H9 (cell line): Measurements from ENCODE around the gene GOLGA7B. TPM values are rescaled to one million over a fixed set of nuclear protein-coding genes. Genes with fewer than 3 reads are reported as not detected.
"Not testable (repeated sequence)": the region's sequence is repeated elsewhere in the genome, so short reads cannot be mapped to it uniquely, and the experiment has no call there.

Experiments
- DNase-seq: peaks from one replicate; pipeline ENCODE4 v3.0.0-alpha.2; 2017
- H2AFZ ChIP-seq: one replicate; pipeline ENCODE4 v1.6.1; 2013; ENCODE audit warnings: mild to moderate bottlenecking, low read length, control low read depth, moderate library complexity
- H2AK5ac ChIP-seq: 2 replicates; pipeline ENCODE4 v1.6.1; 2013; ENCODE audit warnings: low read length, control low read depth, mixed read lengths; ENCODE audit not compliant: insufficient read length
- H2BK120ac ChIP-seq: one replicate; pipeline ENCODE4 v1.6.1; 2013; ENCODE audit warnings: low read depth, mild to moderate bottlenecking, low read length, control low read depth, inconsistent platforms; ENCODE audit not compliant: poor library complexity, severe bottlenecking
- H2BK12ac ChIP-seq: 2 replicates; pipeline ENCODE4 v1.6.1; 2013; ENCODE audit warnings: low read length, control low read depth, mixed read lengths, low read depth; ENCODE audit not compliant: insufficient read length
- H2BK15ac ChIP-seq: 2 replicates; pipeline ENCODE4 v1.6.1; 2013; ENCODE audit warnings: low read depth, low read length, control low read depth
- H2BK20ac ChIP-seq: one replicate; pipeline ENCODE4 v1.6.1; 2013; ENCODE audit warnings: low read depth, mild to moderate bottlenecking, low read length, control low read depth, inconsistent platforms; ENCODE audit not compliant: poor library complexity, severe bottlenecking
- H2BK5ac ChIP-seq: 2 replicates; pipeline ENCODE4 v1.6.1; 2013; ENCODE audit warnings: low read length, control low read depth, mixed read lengths; ENCODE audit not compliant: insufficient read length
- H3K14ac ChIP-seq: 2 replicates; pipeline ENCODE4 v1.6.1; 2013; ENCODE audit warnings: low read length, control low read depth; ENCODE audit not compliant: insufficient read depth
- H3K18ac ChIP-seq: 2 replicates; pipeline ENCODE4 v1.6.1; 2013; ENCODE audit warnings: low read depth, mild to moderate bottlenecking, mixed read lengths, low read length, control low read depth; ENCODE audit not compliant: insufficient read length
- H3K23ac ChIP-seq: 2 replicates; pipeline ENCODE4 v1.6.1; 2013; ENCODE audit warnings: low read length, control low read depth, mixed read lengths, low read depth; ENCODE audit not compliant: insufficient read length
- H3K23me2 ChIP-seq: 2 replicates; pipeline ENCODE4 v1.6.1; 2013; ENCODE audit warnings: low read depth, mild to moderate bottlenecking, mixed read lengths, low read length, control low read depth; ENCODE audit not compliant: insufficient read length, poor library complexity, severe bottlenecking
- H3K27ac ChIP-seq: 2 replicates; pipeline ENCODE4 v1.5.1; 2013; ENCODE audit warnings: low read length, control low read depth, mixed read lengths, low read depth; ENCODE audit not compliant: insufficient read length
- H3K27me3 ChIP-seq: 2 replicates; pipeline ENCODE4 v1.6.1; 2013; ENCODE audit warnings: low read length, control low read depth, inconsistent platforms; ENCODE audit not compliant: insufficient read depth
- H3K4ac ChIP-seq: 2 replicates; pipeline ENCODE4 v1.6.1; 2013; ENCODE audit warnings: low read depth, mild to moderate bottlenecking, control low read depth, inconsistent platforms, low read length, moderate library complexity
- H3K4me1 ChIP-seq: 2 replicates; pipeline ENCODE4 v1.6.1; 2013; ENCODE audit warnings: low read length, control low read depth, inconsistent platforms; ENCODE audit not compliant: insufficient read depth
- H3K4me2 ChIP-seq: 2 replicates; pipeline ENCODE4 v1.6.1; 2013; ENCODE audit warnings: low read length, control low read depth, mixed read lengths; ENCODE audit not compliant: insufficient read length, insufficient read depth
- H3K56ac ChIP-seq: 2 replicates; pipeline ENCODE4 v1.6.1; 2013; ENCODE audit warnings: low read depth, mild to moderate bottlenecking, mixed read lengths, low read length, control low read depth; ENCODE audit not compliant: insufficient read length
- H3K79me1 ChIP-seq: 2 replicates; pipeline ENCODE4 v1.6.1; 2013; ENCODE audit warnings: low read depth, mild to moderate bottlenecking, moderate library complexity, low read length, control low read depth, inconsistent platforms; ENCODE audit not compliant: insufficient read depth, poor library complexity, severe bottlenecking
- H3K79me2 ChIP-seq: 2 replicates; pipeline ENCODE4 v1.6.1; 2013; ENCODE audit warnings: low read length, control low read depth, inconsistent platforms; ENCODE audit not compliant: insufficient read depth
- H3K9ac ChIP-seq: 2 replicates; pipeline ENCODE4 v1.6.1; 2013; ENCODE audit warnings: low read length, control low read depth, mixed read lengths; ENCODE audit not compliant: insufficient read length; ENCODE audit errors: extremely low read depth
- H3K9me3 ChIP-seq: one replicate; pipeline ENCODE4 v1.6.1; 2013; ENCODE audit warnings: low read depth, low read length, inconsistent platforms; ENCODE audit not compliant: control insufficient read depth
- H3T11ph ChIP-seq: one replicate; pipeline ENCODE4 v1.6.1; 2013; ENCODE audit warnings: mild to moderate bottlenecking, low read length, control low read depth, inconsistent platforms
- H4K20me1 ChIP-seq: one replicate; pipeline ENCODE4 v1.6.1; 2013; ENCODE audit not compliant: control insufficient read depth, insufficient read length, insufficient read depth
- H4K5ac ChIP-seq: 2 replicates; pipeline ENCODE4 v1.6.1; 2013; ENCODE audit warnings: low read depth, mild to moderate bottlenecking, mixed read lengths, low read length, control low read depth; ENCODE audit not compliant: insufficient read length
- H4K8ac ChIP-seq: replicated peaks from 2 replicates; pipeline ENCODE4 v1.6.1; 2013; ENCODE audit warnings: low read length, control low read depth, mixed read lengths, low read depth; ENCODE audit not compliant: insufficient read length
- H4K91ac ChIP-seq: 2 replicates; pipeline ENCODE4 v1.6.1; 2013; ENCODE audit warnings: low read depth, mild to moderate bottlenecking, moderate library complexity, mixed read lengths, low read length, control low read depth; ENCODE audit not compliant: insufficient read length
- H3K27ac Mint-ChIP-seq, 3 experiments: 2 replicates in 2 of 3; 3 replicates in 1 of 3; pipeline ENCODE4 v1.8.0; 2020 to 2021; ENCODE audit warnings: mixed read lengths in 3 of 3, mild to moderate bottlenecking in 1 of 3, moderate library complexity in 1 of 3
- H3K27me3 Mint-ChIP-seq: 2 replicates; pipeline ENCODE4 v1.8.0; 2021; ENCODE audit warnings: low read depth, mild to moderate bottlenecking, moderate library complexity, mixed read lengths
- H3K36me3 Mint-ChIP-seq, 3 experiments: 2 replicates in 2 of 3; 3 replicates in 1 of 3; pipeline ENCODE4 v1.8.0; 2020 to 2021; ENCODE audit warnings: low read depth in 3 of 3, mixed read lengths in 3 of 3; ENCODE audit not compliant: insufficient read depth in 1 of 3
- H3K4me1 Mint-ChIP-seq, 2 experiments: 2 replicates each; pipeline ENCODE4 v1.8.0; 2020; ENCODE audit warnings: mixed read lengths in 2 of 2
- H3K4me3 Mint-ChIP-seq, 2 experiments: 2 replicates in 1 of 2; 3 replicates in 1 of 2; pipeline ENCODE4 v1.8.0; 2020 to 2021; ENCODE audit warnings: mild to moderate bottlenecking in 2 of 2, mixed read lengths in 2 of 2, moderate library complexity in 1 of 2
- H3K9me3 Mint-ChIP-seq, 2 experiments: 2 replicates in 1 of 2; 3 replicates in 1 of 2; pipeline ENCODE4 v1.8.0; 2020; ENCODE audit warnings: mild to moderate bottlenecking in 2 of 2, mixed read lengths in 2 of 2, moderate library complexity in 1 of 2
- WGBS: extraction: QIAGEN DNeasy Blood & Tissue Kit; methylation state at CpG from one replicate; pipeline ENCODE4 v1.1.7; 2013; ENCODE audit warnings: missing lambda C conversion rate, low lambda C conversion rate, mixed read lengths; ENCODE audit not compliant: insufficient read length; ENCODE audit errors: extremely low coverage; 5-methylcytosine and 5-hydroxymethylcytosine counted together
- total RNA-seq: library from RNA; stranded (reverse); gene quantifications from 2 replicates; pipeline ENCODE4 v1.2.1, GENCODE V29; 2021
- TF ChIP-seq, protein P1 (sequence below): fragments of 200-600 bp; sonication (generic); conservative IDR thresholded peaks from 3 replicates; pipeline ENCODE4 v1.8.0; 2021; ENCODE audit warnings: antibody characterized with exemption, mild to moderate bottlenecking

GOLGA7B gene
- total RNA-seq, 1 experiment from 2014 or later: 0.04 TPM

DNA sequence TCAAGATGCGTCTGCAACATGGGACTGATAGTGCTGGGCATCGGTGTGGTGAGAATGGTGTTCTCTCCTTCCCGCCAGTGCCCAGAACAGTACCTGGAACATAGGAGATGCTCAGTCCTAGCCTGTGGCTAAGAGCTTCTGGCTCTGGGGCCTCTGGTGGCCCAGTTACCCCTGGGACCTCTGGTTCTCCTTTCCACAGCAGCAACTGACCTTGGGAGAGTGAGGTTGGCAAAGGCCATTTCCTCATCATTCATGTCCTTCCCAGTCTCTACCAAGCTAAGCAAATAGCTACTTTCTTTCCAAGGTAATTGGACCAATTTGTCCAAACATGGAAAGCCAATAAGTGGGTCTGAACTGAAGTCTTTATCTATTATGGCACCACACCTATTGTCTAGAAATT, 11.6 kb upstream of the GOLGA7B start:
- no peak overlapping the region for H3K23ac ChIP-seq
- H3K27ac ChIP-seq: no peak overlapping the region
- no peak overlapping the region for H3K4ac ChIP-seq
- no peaks in the 10 kb centered on the region for H3K79me2 ChIP-seq
- H3K36me3 Mint-ChIP-seq: peaks cover 0 to 5% (median 0%) of the 10 kb centered on the region in 3 experiments; a peak in 2 of 7 replicates
- peaks cover 0 to 5% of the 10 kb centered on the region in 2 experiments; a peak in 3 of 5 replicates for H3K9me3 Mint-ChIP-seq
- H3K27me3 Mint-ChIP-seq: peaks cover 35% of the 10 kb centered on the region
- no peak overlapping the region for H4K5ac ChIP-seq
- H2BK5ac ChIP-seq: no peak overlapping the region
- H3T11ph ChIP-seq: no peak overlapping the region
- H3K4me1 ChIP-seq: no peaks in the 10 kb centered on the region
- no peaks in the 10 kb centered on the region for H3K4me1 Mint-ChIP-seq
- no peaks in the 10 kb centered on the region for H4K20me1 ChIP-seq
- no peak overlapping the region for H2BK15ac ChIP-seq
- H3K23me2 ChIP-seq: no peaks in the 10 kb centered on the region
- no peak overlapping the region for H2BK120ac ChIP-seq
- no peak overlapping the region for H2BK12ac ChIP-seq
- DNase-seq: no peak
- H4K8ac ChIP-seq: no peak overlapping the region
- H3K27ac Mint-ChIP-seq: no peak overlapping the region; a peak in 1 of 7 replicates
- H2AFZ ChIP-seq: no peak overlapping the region
- no peak overlapping the region for H3K9ac ChIP-seq
- H3K14ac ChIP-seq: no peak overlapping the region
- H3K18ac ChIP-seq: no peak overlapping the region
- no peak overlapping the region for H4K91ac ChIP-seq
- H3K9me3 ChIP-seq: no peaks in the 10 kb centered on the region
- TF ChIP-seq, protein P1, sequence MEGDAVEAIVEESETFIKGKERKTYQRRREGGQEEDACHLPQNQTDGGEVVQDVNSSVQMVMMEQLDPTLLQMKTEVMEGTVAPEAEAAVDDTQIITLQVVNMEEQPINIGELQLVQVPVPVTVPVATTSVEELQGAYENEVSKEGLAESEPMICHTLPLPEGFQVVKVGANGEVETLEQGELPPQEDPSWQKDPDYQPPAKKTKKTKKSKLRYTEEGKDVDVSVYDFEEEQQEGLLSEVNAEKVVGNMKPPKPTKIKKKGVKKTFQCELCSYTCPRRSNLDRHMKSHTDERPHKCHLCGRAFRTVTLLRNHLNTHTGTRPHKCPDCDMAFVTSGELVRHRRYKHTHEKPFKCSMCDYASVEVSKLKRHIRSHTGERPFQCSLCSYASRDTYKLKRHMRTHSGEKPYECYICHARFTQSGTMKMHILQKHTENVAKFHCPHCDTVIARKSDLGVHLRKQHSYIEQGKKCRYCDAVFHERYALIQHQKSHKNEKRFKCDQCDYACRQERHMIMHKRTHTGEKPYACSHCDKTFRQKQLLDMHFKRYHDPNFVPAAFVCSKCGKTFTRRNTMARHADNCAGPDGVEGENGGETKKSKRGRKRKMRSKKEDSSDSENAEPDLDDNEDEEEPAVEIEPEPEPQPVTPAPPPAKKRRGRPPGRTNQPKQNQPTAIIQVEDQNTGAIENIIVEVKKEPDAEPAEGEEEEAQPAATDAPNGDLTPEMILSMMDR: no peak
- no peak overlapping the region for H3K4me2 ChIP-seq
- H3K56ac ChIP-seq: no peak overlapping the region
- no peak overlapping the region for H2BK20ac ChIP-seq
- H3K4me3 Mint-ChIP-seq: no peak overlapping the region
- no peak overlapping the region for H2AK5ac ChIP-seq
- H3K79me1 ChIP-seq: no peaks in the 10 kb centered on the region
- WGBS: no CpG with 5 or more reads among the region's 3 CpGs
- H3K27me3 ChIP-seq: no peaks in the 10 kb centered on the region

DNA sequence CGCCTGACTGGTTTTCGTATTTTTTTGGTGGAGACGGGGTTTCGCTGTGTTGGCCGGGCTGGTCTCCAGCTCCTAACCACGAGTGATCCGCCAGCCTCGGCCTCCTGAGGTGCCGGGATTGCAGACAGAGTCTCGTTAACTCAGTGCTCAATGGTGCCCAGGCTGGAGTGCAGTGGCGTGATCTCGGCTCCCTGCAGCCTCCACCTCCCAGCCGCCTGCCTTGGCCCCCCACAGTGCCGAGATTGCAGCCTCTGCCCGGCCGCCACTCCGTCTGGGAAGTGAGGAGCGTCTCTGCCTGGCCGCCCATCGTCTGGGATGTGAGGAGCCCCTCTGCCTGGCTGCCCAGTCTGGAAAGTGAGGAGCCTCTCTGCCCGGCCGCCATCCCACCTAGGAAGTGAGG, 8.5 kb upstream of the GOLGA7B start:
- H3K27ac ChIP-seq, H4K8ac ChIP-seq, H2BK120ac ChIP-seq, H3K4me1 Mint-ChIP-seq, H2AFZ ChIP-seq, H3K4me1 ChIP-seq, H3K36me3 Mint-ChIP-seq, H2BK12ac ChIP-seq, H3K9me3 Mint-ChIP-seq, H3K56ac ChIP-seq, H3K27ac Mint-ChIP-seq, H3K18ac ChIP-seq, H4K91ac ChIP-seq, H2BK20ac ChIP-seq, DNase-seq, H2BK5ac ChIP-seq, H3K27me3 ChIP-seq, H2BK15ac ChIP-seq, H4K20me1 ChIP-seq, H3K23ac ChIP-seq, H2AK5ac ChIP-seq, H3K79me1 ChIP-seq, H3K9me3 ChIP-seq, H3K4me2 ChIP-seq, H3K79me2 ChIP-seq, H3K4me3 Mint-ChIP-seq, H3T11ph ChIP-seq, H3K23me2 ChIP-seq, H3K9ac ChIP-seq, H3K4ac ChIP-seq, H3K14ac ChIP-seq, H4K5ac ChIP-seq: not testable (repeated sequence)
- H3K27me3 Mint-ChIP-seq: peaks cover 32% of the 10 kb centered on the region
- no CpG with 5 or more reads among the region's 22 CpGs for WGBS
